H9 (cell line): Measurements from ENCODE around the gene ZMYND11. TPM values are rescaled to one million over a fixed set of nuclear protein-coding genes. Genes with fewer than 3 reads are reported as not detected.

Experiments
- DNase-seq: peaks from one replicate; pipeline ENCODE4 v3.0.0-alpha.2; 2017
- H2AFZ ChIP-seq: one replicate; pipeline ENCODE4 v1.6.1; 2013; ENCODE audit warnings: mild to moderate bottlenecking, low read length, control low read depth, moderate library complexity
- H2AK5ac ChIP-seq: 2 replicates; pipeline ENCODE4 v1.6.1; 2013; ENCODE audit warnings: low read length, control low read depth, mixed read lengths; ENCODE audit not compliant: insufficient read length
- H2BK120ac ChIP-seq: one replicate; pipeline ENCODE4 v1.6.1; 2013; ENCODE audit warnings: low read depth, mild to moderate bottlenecking, low read length, control low read depth, inconsistent platforms; ENCODE audit not compliant: poor library complexity, severe bottlenecking
- H2BK12ac ChIP-seq: 2 replicates; pipeline ENCODE4 v1.6.1; 2013; ENCODE audit warnings: low read length, control low read depth, mixed read lengths, low read depth; ENCODE audit not compliant: insufficient read length
- H2BK15ac ChIP-seq: 2 replicates; pipeline ENCODE4 v1.6.1; 2013; ENCODE audit warnings: low read depth, low read length, control low read depth
- H2BK20ac ChIP-seq: one replicate; pipeline ENCODE4 v1.6.1; 2013; ENCODE audit warnings: low read depth, mild to moderate bottlenecking, low read length, control low read depth, inconsistent platforms; ENCODE audit not compliant: poor library complexity, severe bottlenecking
- H2BK5ac ChIP-seq: 2 replicates; pipeline ENCODE4 v1.6.1; 2013; ENCODE audit warnings: low read length, control low read depth, mixed read lengths; ENCODE audit not compliant: insufficient read length
- H3K14ac ChIP-seq: 2 replicates; pipeline ENCODE4 v1.6.1; 2013; ENCODE audit warnings: low read length, control low read depth; ENCODE audit not compliant: insufficient read depth
- H3K18ac ChIP-seq: 2 replicates; pipeline ENCODE4 v1.6.1; 2013; ENCODE audit warnings: low read depth, mild to moderate bottlenecking, mixed read lengths, low read length, control low read depth; ENCODE audit not compliant: insufficient read length
- H3K23ac ChIP-seq: 2 replicates; pipeline ENCODE4 v1.6.1; 2013; ENCODE audit warnings: low read length, control low read depth, mixed read lengths, low read depth; ENCODE audit not compliant: insufficient read length
- H3K23me2 ChIP-seq: 2 replicates; pipeline ENCODE4 v1.6.1; 2013; ENCODE audit warnings: low read depth, mild to moderate bottlenecking, mixed read lengths, low read length, control low read depth; ENCODE audit not compliant: insufficient read length, poor library complexity, severe bottlenecking
- H3K27ac ChIP-seq: 2 replicates; pipeline ENCODE4 v1.5.1; 2013; ENCODE audit warnings: low read length, control low read depth, mixed read lengths, low read depth; ENCODE audit not compliant: insufficient read length
- H3K27me3 ChIP-seq: 2 replicates; pipeline ENCODE4 v1.6.1; 2013; ENCODE audit warnings: low read length, control low read depth, inconsistent platforms; ENCODE audit not compliant: insufficient read depth
- H3K4ac ChIP-seq: 2 replicates; pipeline ENCODE4 v1.6.1; 2013; ENCODE audit warnings: low read depth, mild to moderate bottlenecking, control low read depth, inconsistent platforms, low read length, moderate library complexity
- H3K4me1 ChIP-seq: 2 replicates; pipeline ENCODE4 v1.6.1; 2013; ENCODE audit warnings: low read length, control low read depth, inconsistent platforms; ENCODE audit not compliant: insufficient read depth
- H3K4me2 ChIP-seq: 2 replicates; pipeline ENCODE4 v1.6.1; 2013; ENCODE audit warnings: low read length, control low read depth, mixed read lengths; ENCODE audit not compliant: insufficient read length, insufficient read depth
- H3K56ac ChIP-seq: 2 replicates; pipeline ENCODE4 v1.6.1; 2013; ENCODE audit warnings: low read depth, mild to moderate bottlenecking, mixed read lengths, low read length, control low read depth; ENCODE audit not compliant: insufficient read length
- H3K79me1 ChIP-seq: 2 replicates; pipeline ENCODE4 v1.6.1; 2013; ENCODE audit warnings: low read depth, mild to moderate bottlenecking, moderate library complexity, low read length, control low read depth, inconsistent platforms; ENCODE audit not compliant: insufficient read depth, poor library complexity, severe bottlenecking
- H3K79me2 ChIP-seq: 2 replicates; pipeline ENCODE4 v1.6.1; 2013; ENCODE audit warnings: low read length, control low read depth, inconsistent platforms; ENCODE audit not compliant: insufficient read depth
- H3K9ac ChIP-seq: 2 replicates; pipeline ENCODE4 v1.6.1; 2013; ENCODE audit warnings: low read length, control low read depth, mixed read lengths; ENCODE audit not compliant: insufficient read length; ENCODE audit errors: extremely low read depth
- H3K9me3 ChIP-seq: one replicate; pipeline ENCODE4 v1.6.1; 2013; ENCODE audit warnings: low read depth, low read length, inconsistent platforms; ENCODE audit not compliant: control insufficient read depth
- H3T11ph ChIP-seq: one replicate; pipeline ENCODE4 v1.6.1; 2013; ENCODE audit warnings: mild to moderate bottlenecking, low read length, control low read depth, inconsistent platforms
- H4K20me1 ChIP-seq: one replicate; pipeline ENCODE4 v1.6.1; 2013; ENCODE audit not compliant: control insufficient read depth, insufficient read length, insufficient read depth
- H4K5ac ChIP-seq: 2 replicates; pipeline ENCODE4 v1.6.1; 2013; ENCODE audit warnings: low read depth, mild to moderate bottlenecking, mixed read lengths, low read length, control low read depth; ENCODE audit not compliant: insufficient read length
- H4K8ac ChIP-seq: replicated peaks from 2 replicates; pipeline ENCODE4 v1.6.1; 2013; ENCODE audit warnings: low read length, control low read depth, mixed read lengths, low read depth; ENCODE audit not compliant: insufficient read length
- H4K91ac ChIP-seq: 2 replicates; pipeline ENCODE4 v1.6.1; 2013; ENCODE audit warnings: low read depth, mild to moderate bottlenecking, moderate library complexity, mixed read lengths, low read length, control low read depth; ENCODE audit not compliant: insufficient read length
- H3K27ac Mint-ChIP-seq, 3 experiments: 2 replicates in 2 of 3; 3 replicates in 1 of 3; pipeline ENCODE4 v1.8.0; 2020 to 2021; ENCODE audit warnings: mixed read lengths in 3 of 3, mild to moderate bottlenecking in 1 of 3, moderate library complexity in 1 of 3
- H3K27me3 Mint-ChIP-seq: 2 replicates; pipeline ENCODE4 v1.8.0; 2021; ENCODE audit warnings: low read depth, mild to moderate bottlenecking, moderate library complexity, mixed read lengths
- H3K36me3 Mint-ChIP-seq, 3 experiments: 2 replicates in 2 of 3; 3 replicates in 1 of 3; pipeline ENCODE4 v1.8.0; 2020 to 2021; ENCODE audit warnings: low read depth in 3 of 3, mixed read lengths in 3 of 3; ENCODE audit not compliant: insufficient read depth in 1 of 3
- H3K4me1 Mint-ChIP-seq, 2 experiments: 2 replicates each; pipeline ENCODE4 v1.8.0; 2020; ENCODE audit warnings: mixed read lengths in 2 of 2
- H3K4me3 Mint-ChIP-seq, 2 experiments: 2 replicates in 1 of 2; 3 replicates in 1 of 2; pipeline ENCODE4 v1.8.0; 2020 to 2021; ENCODE audit warnings: mild to moderate bottlenecking in 2 of 2, mixed read lengths in 2 of 2, moderate library complexity in 1 of 2
- H3K9me3 Mint-ChIP-seq, 2 experiments: 2 replicates in 1 of 2; 3 replicates in 1 of 2; pipeline ENCODE4 v1.8.0; 2020; ENCODE audit warnings: mild to moderate bottlenecking in 2 of 2, mixed read lengths in 2 of 2, moderate library complexity in 1 of 2
- CTCF ChIP-seq: fragments of 200-600 bp; sonication (generic); conservative IDR thresholded peaks from 3 replicates; pipeline ENCODE4 v1.8.0; 2021; ENCODE audit warnings: antibody characterized with exemption, mild to moderate bottlenecking
- WGBS: extraction: QIAGEN DNeasy Blood & Tissue Kit; methylation state at CpG from one replicate; pipeline ENCODE4 v1.1.7; 2013; ENCODE audit warnings: missing lambda C conversion rate, low lambda C conversion rate, mixed read lengths; ENCODE audit not compliant: insufficient read length; ENCODE audit errors: extremely low coverage; 5-methylcytosine and 5-hydroxymethylcytosine counted together
- total RNA-seq: library from RNA; stranded (reverse); gene quantifications from 2 replicates; pipeline ENCODE4 v1.2.1, GENCODE V29; 2021

The ZMYND11 gene
- total RNA-seq, 1 experiment from 2014 or later: 33.7 TPM

GRCh38 chr10:298033-298432 lies 162.8 kb downstream of the ZMYND11 start:
- Mint-ChIP-seq H3K9me3 (peaks cover 0 to 2% of the 10 kb centered on the region in 2 experiments; a peak in 1 of 5 replicates), H3K27ac (no peak overlapping the region; a peak in 1 of 7 replicates), H3K36me3 (peaks cover 0 to 9% (median 7%) of the 10 kb centered on the region in 3 experiments; a peak in 3 of 7 replicates), H3K27me3 (no peaks in the 10 kb centered on the region), H3K4me1 (peaks cover 0 to 2% of the 10 kb centered on the region in 2 experiments; a peak in 1 of 4 replicates), H3K4me3 (no peak overlapping the region)
- Histone ChIP-seq H3K9me3 (no peaks in the 10 kb centered on the region), H2BK20ac (no peak overlapping the region), H2BK15ac (no peak overlapping the region), H3K23me2 (no peaks in the 10 kb centered on the region), H4K91ac (no peak overlapping the region), H4K20me1 (no peaks in the 10 kb centered on the region), H3T11ph (no peak overlapping the region), H3K9ac (no peak overlapping the region), H3K4me1 (no peaks in the 10 kb centered on the region), H2BK12ac (no peak overlapping the region), H3K27me3 (no peaks in the 10 kb centered on the region; the same call in 1 of the 2 replicates), H2AK5ac (no peak overlapping the region), H4K5ac (no peak overlapping the region), H2BK120ac (no peak overlapping the region), H2AFZ (no peak overlapping the region), H3K23ac (no peak overlapping the region), H3K18ac (no peak overlapping the region), H3K4me2 (no peak overlapping the region), H3K4ac (no peak overlapping the region), H3K79me2 (no peaks in the 10 kb centered on the region), H2BK5ac (no peak overlapping the region), H3K56ac (no peak overlapping the region), H3K79me1 (no peaks in the 10 kb centered on the region), H3K14ac (no peak overlapping the region), H3K27ac (no peak overlapping the region), H4K8ac (no peak overlapping the region)
- WGBS: no CpG with 5 or more reads among the region's 9 CpGs
- no peak for DNase-seq
- no peak for TF ChIP-seq CTCF
